Measurements from ENCODE around the gene GPR148. TPM values are rescaled to one million over a fixed set of nuclear protein-coding genes. Genes with fewer than 3 reads are reported as not detected.

The GPR148 gene
- total and polyA plus RNA-seq, 2 of the 8 experiments (the other 6 are each of a cell fraction or from before 2014, with no cell fraction given) = 0.05 TPM; not detected in 1

DNA sequence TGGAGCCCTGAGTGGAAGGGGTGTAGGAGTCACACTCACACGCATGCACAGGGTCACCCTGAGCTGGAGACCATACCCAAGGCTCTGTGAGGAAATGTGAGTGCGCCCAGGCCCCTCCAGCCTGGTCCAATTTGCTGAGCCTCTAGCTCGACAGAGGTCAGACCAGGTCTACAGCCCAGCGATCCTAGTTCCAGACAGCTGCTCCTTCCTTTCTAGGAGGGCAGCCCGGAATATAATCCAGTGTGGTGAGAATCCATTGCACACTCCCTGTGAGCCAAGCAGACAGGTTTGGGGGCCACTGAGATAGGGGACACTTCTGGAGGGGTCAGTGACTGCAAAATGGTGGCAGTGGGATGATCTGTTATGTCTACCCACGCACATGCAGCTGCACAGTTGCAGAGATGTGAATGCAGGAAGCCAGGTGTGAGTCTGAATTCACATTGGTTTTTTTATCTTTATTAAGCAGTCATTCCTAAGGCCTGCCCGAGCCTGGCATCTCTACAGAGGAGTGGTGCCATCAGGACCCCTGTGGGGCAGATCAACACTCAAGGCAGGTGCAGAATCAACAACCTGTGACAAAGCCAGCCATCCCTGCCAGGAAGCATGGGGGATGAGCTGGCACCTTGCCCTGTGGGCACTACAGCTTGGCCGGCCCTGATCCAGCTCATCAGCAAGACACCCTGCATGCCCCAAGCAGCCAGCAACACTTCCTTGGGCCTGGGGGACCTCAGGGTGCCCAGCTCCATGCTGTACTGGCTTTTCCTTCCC, at the start of gene GPR148 (continued):
- TF ChIP-seq CHD7 (IDR thresholded peaks at IDR 0.05; ENCODE audit: insufficient replicate concordance, low read length) (no peak), RBBP5 (IDR thresholded peaks at IDR 0.05; ENCODE audit: borderline replicate concordance, low read depth, low read length) (no peak), RNF2 (IDR thresholded peaks at IDR 0.05; ENCODE audit: borderline replicate concordance, low read depth, low read length, missing control alignments, poor library complexity, severe bottlenecking) (no peak), EGR1 (IDR thresholded peaks at IDR 0.05; ENCODE audit: borderline replicate concordance, low read depth, low read length) (no peak), JUND (IDR thresholded peaks at IDR 0.05; ENCODE audit: low read length) (no peak), NANOG (IDR thresholded peaks at IDR 0.05; ENCODE audit: insufficient read depth, low read depth, low read length, poor library complexity, severe bottlenecking) (no peak), BCL11A (IDR thresholded peaks at IDR 0.05; ENCODE audit: low read depth in 2 of 2, low read length in 2 of 2) (no peak)
- TF ChIP-seq, protein P1, sequence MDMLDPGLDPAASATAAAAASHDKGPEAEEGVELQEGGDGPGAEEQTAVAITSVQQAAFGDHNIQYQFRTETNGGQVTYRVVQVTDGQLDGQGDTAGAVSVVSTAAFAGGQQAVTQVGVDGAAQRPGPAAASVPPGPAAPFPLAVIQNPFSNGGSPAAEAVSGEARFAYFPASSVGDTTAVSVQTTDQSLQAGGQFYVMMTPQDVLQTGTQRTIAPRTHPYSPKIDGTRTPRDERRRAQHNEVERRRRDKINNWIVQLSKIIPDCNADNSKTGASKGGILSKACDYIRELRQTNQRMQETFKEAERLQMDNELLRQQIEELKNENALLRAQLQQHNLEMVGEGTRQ (IDR thresholded peaks at IDR 0.05; ENCODE audit: low read length) = no peak

Measured in H1 (cell line).